Endothelial cell (in vitro differentiated cells): ENCODE results near the gene GPR65. TPM values are rescaled to one million over a fixed set of nuclear protein-coding genes. Genes with fewer than 3 reads are reported as not detected.

ENCODE experiments used
- DNase-seq: peaks from one replicate; pipeline ENCODE4 v3.0.0; 2021; ENCODE audit warnings: low spot score
- H3K27ac Mint-ChIP-seq: one replicate; pipeline ENCODE4 v1.8.0; 2021; ENCODE audit warnings: mixed read lengths, inconsistent platforms; ENCODE audit not compliant: unreplicated experiment
- H3K27me3 Mint-ChIP-seq: one replicate; pipeline ENCODE4 v1.8.0; 2021; ENCODE audit warnings: mild to moderate bottlenecking, moderate library complexity, mixed read lengths, inconsistent platforms; ENCODE audit not compliant: unreplicated experiment
- H3K36me3 Mint-ChIP-seq: one replicate; pipeline ENCODE4 v1.8.0; 2021; ENCODE audit warnings: mild to moderate bottlenecking, low read depth, mixed read lengths, inconsistent platforms; ENCODE audit not compliant: unreplicated experiment
- H3K4me1 Mint-ChIP-seq: one replicate; pipeline ENCODE4 v1.8.0; 2021; ENCODE audit warnings: mild to moderate bottlenecking, mixed read lengths, inconsistent platforms; ENCODE audit not compliant: unreplicated experiment
- H3K4me3 Mint-ChIP-seq: one replicate; pipeline ENCODE4 v1.8.0; 2021; ENCODE audit warnings: mild to moderate bottlenecking, mixed read lengths, inconsistent platforms; ENCODE audit not compliant: unreplicated experiment
- H3K9me3 Mint-ChIP-seq: one replicate; pipeline ENCODE4 v1.8.0; 2021; ENCODE audit warnings: mixed read lengths, inconsistent platforms; ENCODE audit not compliant: unreplicated experiment
- CTCF ChIP-seq: fragments of 200-600 bp; sonication (generic); IDR thresholded peaks from one replicate; pipeline ENCODE4 v1.5.0; 2021; ENCODE audit warnings: antibody characterized with exemption; ENCODE audit not compliant: unreplicated experiment
- total RNA-seq: library from RNA; stranded (reverse); fragmentation: NEBNext Ultra II Directional; extraction: Animal tissue kit (Norgen Biotek cat#: 25700); gene quantifications from one replicate; pipeline ENCODE4 v1.2.1, GENCODE V29; 2021; ENCODE audit not compliant: unreplicated experiment

The GPR65 gene
- total RNA-seq, 1 donor from 2014 or later = 0.64 TPM

- no peaks in the 10 kb centered on the region for H3K27me3 Mint-ChIP-seq
- no peak for TF ChIP-seq CTCF
- H3K9me3 Mint-ChIP-seq = no peaks in the 10 kb centered on the region
- peaks cover 11% of the 10 kb centered on the region for H3K36me3 Mint-ChIP-seq
- no peak overlapping the region for H3K4me3 Mint-ChIP-seq
- no peaks in the 10 kb centered on the region for H3K4me1 Mint-ChIP-seq
- H3K27ac Mint-ChIP-seq = no peak overlapping the region
- DNase-seq = no peak
Measured at GRCh38 chr14:87966816-87967215, 38.1 kb upstream of the GPR65 start.

GRCh38 chr14:87967496-87967895 lies 37.4 kb upstream of the GPR65 start:
- Mint-ChIP-seq H3K27ac (no peak overlapping the region), H3K4me1 (no peaks in the 10 kb centered on the region), H3K4me3 (no peak overlapping the region), H3K9me3 (no peaks in the 10 kb centered on the region), H3K36me3 (peaks cover 9% of the 10 kb centered on the region), H3K27me3 (no peaks in the 10 kb centered on the region)
- no peak for DNase-seq
- no peak for TF ChIP-seq CTCF

GRCh38 chr14:87971010-87971409 lies 33.9 kb upstream of the GPR65 start:
- Mint-ChIP-seq H3K4me1 (no peaks in the 10 kb centered on the region), H3K27me3 (no peaks in the 10 kb centered on the region)

GRCh38 chr14:87975636-87976035 lies 29.3 kb upstream of the GPR65 start:
- no peak for TF ChIP-seq CTCF
- Mint-ChIP-seq H3K36me3 (peaks cover 12% of the 10 kb centered on the region), H3K27ac (no peak overlapping the region)

More at GRCh38 chr14:87971010-87971409, 33.9 kb upstream of the GPR65 start:
- Mint-ChIP-seq H3K36me3 (peaks cover 4% of the 10 kb centered on the region), H3K27ac (no peak overlapping the region), H3K9me3 (no peaks in the 10 kb centered on the region), H3K4me3 (no peak overlapping the region)
- no peak for DNase-seq
- TF ChIP-seq CTCF = no peak

GRCh38 chr14:87979689-87980088 lies 25.2 kb upstream of the GPR65 start:
- DNase-seq = no peak
- Mint-ChIP-seq H3K4me3 (no peak overlapping the region), H3K36me3 (peaks cover 12% of the 10 kb centered on the region), H3K27me3 (no peaks in the 10 kb centered on the region), H3K4me1 (no peaks in the 10 kb centered on the region), H3K9me3 (no peaks in the 10 kb centered on the region), H3K27ac (no peak overlapping the region)
- no peak for TF ChIP-seq CTCF

More at GRCh38 chr14:87975636-87976035, 29.3 kb upstream of the GPR65 start:
- no peaks in the 10 kb centered on the region for H3K9me3 Mint-ChIP-seq
- no peaks in the 10 kb centered on the region for H3K4me1 Mint-ChIP-seq
- no peak overlapping the region for H3K4me3 Mint-ChIP-seq
- DNase-seq = no peak
- no peaks in the 10 kb centered on the region for H3K27me3 Mint-ChIP-seq
